Fibroblast of lung (primary cell): ENCODE data around the gene DMP1. TPM values are rescaled to one million over a fixed set of nuclear protein-coding genes. Genes with fewer than 3 reads are reported as not detected.
A peak's percentile ranks its signal among the peaks of the same experiment; 100 is the strongest.

Experiments
- DNase-seq, 2 donors: peaks; one replicate each; pipeline versions ENCODE4 v3.0.0 to v3.0.0-alpha.2; 2010; ENCODE audit warnings: low read depth in 2 of 2
- H2AFZ ChIP-seq: 2 replicates; pipeline ENCODE4 v1.5.1; 2012; ENCODE audit warnings: low read length, control low read depth, inconsistent platforms
- H3K27ac ChIP-seq: 2 replicates; pipeline ENCODE4 v1.5.1; 2011; ENCODE audit warnings: low read length, control low read depth; ENCODE audit not compliant: insufficient read depth
- H3K27me3 ChIP-seq: 2 replicates; pipeline ENCODE4 v1.5.1; 2011; ENCODE audit warnings: mild to moderate bottlenecking, low read length; ENCODE audit not compliant: control insufficient read depth, insufficient read depth
- H3K36me3 ChIP-seq: 2 replicates; pipeline ENCODE4 v1.5.1; 2011; ENCODE audit warnings: low read length; ENCODE audit not compliant: control insufficient read depth, insufficient read depth
- H3K4me1 ChIP-seq: 2 replicates; pipeline ENCODE4 v1.5.1; 2011; ENCODE audit warnings: low read length; ENCODE audit not compliant: control insufficient read depth, insufficient read depth; ENCODE audit errors: extremely low read depth
- H3K4me2 ChIP-seq: 2 replicates; pipeline ENCODE4 v1.5.1; 2011; ENCODE audit warnings: low read length, control low read depth; ENCODE audit not compliant: insufficient read depth; ENCODE audit errors: extremely low read depth
- H3K4me3 ChIP-seq, 4 experiments: fragments of 200-600 bp in 1 of 4; sonication (generic) in 1 of 4; replicated peaks in 1 of 4; 2 replicates each; pipeline ENCODE4 v1.5.1; 2011 to 2016; ENCODE audit warnings: low read length in 4 of 4, low read depth in 3 of 4, mild to moderate bottlenecking in 3 of 4, control low read depth in 2 of 4, inconsistent platforms in 1 of 4, mixed read lengths in 1 of 4; ENCODE audit not compliant: insufficient read depth in 1 of 4; ENCODE audit errors: control extremely low read depth in 1 of 4
- H3K79me2 ChIP-seq: 2 replicates; pipeline ENCODE4 v1.5.1; 2012; ENCODE audit warnings: mild to moderate bottlenecking, low read length, inconsistent platforms; ENCODE audit not compliant: control insufficient read depth, insufficient read depth
- H3K9ac ChIP-seq: 2 replicates; pipeline ENCODE4 v1.5.1; 2011; ENCODE audit warnings: mild to moderate bottlenecking, low read length, control low read depth; ENCODE audit not compliant: insufficient read depth
- H3K9me3 ChIP-seq: 2 replicates; pipeline ENCODE4 v1.5.1; 2012; ENCODE audit warnings: low read depth, low read length; ENCODE audit not compliant: control insufficient read depth, insufficient read depth
- H4K20me1 ChIP-seq: 2 replicates; pipeline ENCODE4 v1.5.1; 2011; ENCODE audit warnings: low read length; ENCODE audit not compliant: control insufficient read depth, insufficient read depth; ENCODE audit errors: extremely low read depth
- CTCF ChIP-seq, 2 donors: IDR thresholded peaks in 1 of 2; conservative IDR thresholded peaks in 1 of 2; 1 replicate in 1 of 2; 2 replicates in 1 of 2; pipeline ENCODE4 v1.5.1; 2011 to 2012; ENCODE audit warnings: low read length in 2 of 2, control low read depth in 1 of 2, inconsistent platforms in 1 of 2, low read depth in 1 of 2, mild to moderate bottlenecking in 1 of 2
- EZH2 ChIP-seq: IDR thresholded peaks from 2 replicates; pipeline ENCODE4 v1.5.1; 2012; ENCODE audit warnings: low read length, control low read depth, mild to moderate bottlenecking; ENCODE audit errors: missing control alignments
- polyA plus RNA-seq, 2 donors: library from polyadenylated mRNA; depleted of rRNA in 1 of 2; stranded (reverse) in 1 of 2; unstranded in 1 of 2; fragments of >200 nt; gene quantifications; 2 replicates each; pipeline ENCODE4 v1.2.1, GENCODE V29; 2011 to 2012; ENCODE audit warnings: missing spikeins in 1 of 2
- total RNA-seq: library from RNA; depleted of rRNA; stranded (reverse); fragments of >200 nt; gene quantifications from 2 replicates; pipeline ENCODE4 v1.2.1, GENCODE V29; 2014

DMP1 gene
- total and polyA plus RNA-seq, 2 donors (not counting 1 experiment from before 2014, with no cell fraction given), result not detected

GRCh38 chr4:87644286-87644685, 5.8 kb upstream of the DMP1 start:
- H3K9ac ChIP-seq, result no peak overlapping the region
- no peak overlapping the region for H3K4me2 ChIP-seq
- H4K20me1 ChIP-seq, result no peaks in the 10 kb centered on the region
- no peak for DNase-seq
- no peak overlapping the region for H2AFZ ChIP-seq
- H3K27me3 ChIP-seq, result no peaks in the 10 kb centered on the region
- no peaks in the 10 kb centered on the region for H3K36me3 ChIP-seq
- H3K4me1 ChIP-seq, result no peaks in the 10 kb centered on the region
- TF ChIP-seq CTCF (conservative IDR thresholded peaks at IDR 0.05 in 1 of 2, IDR thresholded peaks at IDR 0.05 in 1 of 2; ENCODE audit: low read depth in 1 of 2, low read length in 2 of 2), result peak in 1 of 2 donors; percentile 19
- no peak for TF ChIP-seq EZH2
- no peaks in the 10 kb centered on the region for H3K9me3 ChIP-seq
- no peaks in the 10 kb centered on the region for H3K79me2 ChIP-seq
- no peak overlapping the region for H3K4me3 ChIP-seq
- no peak overlapping the region for H3K27ac ChIP-seq

- DNase-seq, result no peak
These were observed 858 bp downstream of the DMP1 start for GRCh38 chr4:87650938-87651337.

DNA sequence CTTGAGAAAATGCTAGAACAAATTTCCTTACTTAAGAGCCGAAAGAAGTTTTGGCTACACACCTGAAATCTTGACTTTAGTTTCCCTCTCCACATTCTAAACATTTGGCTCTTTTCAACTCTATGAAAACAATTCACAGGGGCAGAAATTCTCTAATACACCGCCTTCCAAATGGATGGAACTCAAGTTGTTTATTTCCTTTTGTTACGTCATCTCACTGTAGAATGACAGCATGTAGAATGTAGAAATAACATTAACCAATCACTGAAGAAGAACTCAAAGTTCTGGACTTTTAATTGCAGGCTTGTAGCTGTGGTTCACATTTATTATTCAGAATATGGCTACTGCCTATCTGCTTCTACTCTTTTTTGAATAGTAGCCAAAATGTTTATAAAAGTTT, 1.9 kb downstream of the DMP1 start:
- H3K4me2 ChIP-seq, result no peak overlapping the region
- H3K9ac ChIP-seq, result no peak overlapping the region
- H3K36me3 ChIP-seq, result no peaks in the 10 kb centered on the region
- H3K27ac ChIP-seq, result no peak overlapping the region
- TF ChIP-seq CTCF (conservative IDR thresholded peaks at IDR 0.05 in 1 of 2, IDR thresholded peaks at IDR 0.05 in 1 of 2; ENCODE audit: low read depth in 1 of 2, low read length in 2 of 2), result no peak
- no peak for TF ChIP-seq EZH2
- H3K9me3 ChIP-seq, result no peaks in the 10 kb centered on the region
- no peaks in the 10 kb centered on the region for H3K4me1 ChIP-seq
- no peak overlapping the region for H3K4me3 ChIP-seq
- DNase-seq, result peak in 1 of 2 donors; percentile 52
- no peaks in the 10 kb centered on the region for H3K79me2 ChIP-seq
- H3K27me3 ChIP-seq, result no peaks in the 10 kb centered on the region
- no peak overlapping the region for H2AFZ ChIP-seq
- H4K20me1 ChIP-seq, result no peaks in the 10 kb centered on the region

More at GRCh38 chr4:87650938-87651337, 858 bp downstream of the DMP1 start:
- H3K4me2 ChIP-seq, result no peak overlapping the region
- no peaks in the 10 kb centered on the region for H4K20me1 ChIP-seq
- TF ChIP-seq EZH2, result no peak
- no peak for TF ChIP-seq CTCF (conservative IDR thresholded peaks at IDR 0.05 in 1 of 2, IDR thresholded peaks at IDR 0.05 in 1 of 2; ENCODE audit: low read depth in 1 of 2, low read length in 2 of 2)
- no peak overlapping the region for H3K4me3 ChIP-seq
- H3K27me3 ChIP-seq, result no peaks in the 10 kb centered on the region
- no peaks in the 10 kb centered on the region for H3K79me2 ChIP-seq
- no peak overlapping the region for H3K27ac ChIP-seq
- no peaks in the 10 kb centered on the region for H3K9me3 ChIP-seq
- no peak overlapping the region for H3K9ac ChIP-seq
- no peaks in the 10 kb centered on the region for H3K36me3 ChIP-seq
- no peaks in the 10 kb centered on the region for H3K4me1 ChIP-seq
- no peak overlapping the region for H2AFZ ChIP-seq
